ENCODE data around the gene ARHGEF17.

- no peak for TF ChIP-seq CTCF (IDR thresholded peaks at IDR 0.05; ENCODE audit: low read depth, low read length, poor library complexity, severe bottlenecking)
- TF ChIP-seq EZH2phosphoT487 (IDR thresholded peaks at IDR 0.05; ENCODE audit: borderline replicate concordance, low read length): no peak
Observed at GRCh38 chr11:73404048-73404447, 96.0 kb downstream of the ARHGEF17 start.
